WTC11 (cell line): Measurements from ENCODE around the gene DHX29. TPM values are rescaled to one million over a fixed set of nuclear protein-coding genes. Genes with fewer than 3 reads are reported as not detected.

Experiments used
- ATAC-seq: fragments of 200-7000 bp; cut with Tn5 transposase; 2 replicates; pipeline ENCODE4 v1.10.0; 2021; ENCODE audit warnings: mild to moderate bottlenecking, moderate library complexity
- CTCF ChIA-PET: fragments of 300-600 bp; sonication (Branson Sonifier 250); formaldehyde crosslinking; loops from one replicate; lab custom pipeline; 2021; ENCODE audit warnings: antibody characterized with exemption; lab: Charles Lee
- POLR2A ChIA-PET: fragments of 350-600 bp; sonication (Branson Sonifier 250); formaldehyde crosslinking; loops from one replicate; lab custom pipeline; 2021; ENCODE audit warnings: antibody characterized with exemption; lab: Charles Lee
- DNase-seq: peaks from one replicate; pipeline ENCODE4 v3.0.0; 2021; ENCODE audit warnings: low spot score
- H3K27ac Mint-ChIP-seq: 2 replicates; pipeline ENCODE4 v1.8.0; 2021; ENCODE audit warnings: mixed read lengths
- H3K27me3 Mint-ChIP-seq: 2 replicates; pipeline ENCODE4 v1.8.0; 2021; ENCODE audit warnings: low read depth, mild to moderate bottlenecking, moderate library complexity, mixed read lengths
- H3K36me3 Mint-ChIP-seq: 2 replicates; pipeline ENCODE4 v1.8.0; 2021; ENCODE audit warnings: mixed read lengths
- H3K4me1 Mint-ChIP-seq: 2 replicates; pipeline ENCODE4 v1.8.0; 2022; ENCODE audit warnings: mixed read lengths
- H3K4me3 Mint-ChIP-seq: 2 replicates; pipeline ENCODE4 v1.8.0; 2021; ENCODE audit warnings: mild to moderate bottlenecking, moderate library complexity, mixed read lengths
- H3K9me3 Mint-ChIP-seq: 2 replicates; pipeline ENCODE4 v1.8.0; 2021; ENCODE audit warnings: mixed read lengths
- ARID4B ChIP-seq: sonication (generic); formaldehyde crosslinking; IDR thresholded peaks from 2 replicates; pipeline ENCODE4 v1.8.0; 2023; ENCODE audit warnings: missing genetic modification reagents, mild to moderate bottlenecking, borderline replicate concordance
- CTCF ChIP-seq: fragments of 200-600 bp; IDR thresholded peaks from 2 replicates; pipeline ENCODE4 v1.8.0; 2022; ENCODE audit warnings: antibody characterized with exemption
- EMX1 ChIP-seq: fragments of 250-450 bp; sonication (Bioruptor Pico); IDR thresholded peaks from 2 replicates; pipeline ENCODE4 v1.8.0; 2021; ENCODE audit warnings: mild to moderate bottlenecking
- HMGXB4 ChIP-seq: sonication (generic); formaldehyde crosslinking; IDR thresholded peaks from 2 replicates; pipeline ENCODE4 v1.8.1; 2023; ENCODE audit warnings: mild to moderate bottlenecking, moderate library complexity, missing genetic modification reagents
- KAT7 ChIP-seq: sonication (generic); formaldehyde crosslinking; IDR thresholded peaks from 2 replicates; pipeline ENCODE4 v1.8.1; 2023; ENCODE audit warnings: missing genetic modification reagents, mild to moderate bottlenecking, borderline replicate concordance
- MXD4 ChIP-seq: fragments of 250-450 bp; sonication (Bioruptor Pico); IDR thresholded peaks from 2 replicates; pipeline ENCODE4 v1.8.0; 2021; ENCODE audit warnings: mild to moderate bottlenecking, moderate library complexity, borderline replicate concordance
- NFYB ChIP-seq: sonication (generic); formaldehyde crosslinking; conservative IDR thresholded peaks from 2 replicates; pipeline ENCODE4 v1.8.0; 2022; ENCODE audit warnings: low read depth, missing genetic modification reagents
- SMAD3 ChIP-seq: sonication (generic); formaldehyde crosslinking; IDR thresholded peaks from 2 replicates; pipeline ENCODE4 v1.8.0; 2022; ENCODE audit warnings: missing genetic modification reagents, mild to moderate bottlenecking, borderline replicate concordance
- SMAD4 ChIP-seq: sonication (generic); formaldehyde crosslinking; IDR thresholded peaks from 2 replicates; pipeline ENCODE4 v1.8.0; 2022; ENCODE audit warnings: mild to moderate bottlenecking, missing genetic modification reagents
- USF1 ChIP-seq: sonication (generic); formaldehyde crosslinking; IDR thresholded peaks from 2 replicates; pipeline ENCODE4 v1.8.0; 2022; ENCODE audit warnings: mild to moderate bottlenecking, missing genetic modification reagents
- ZNF219 ChIP-seq: sonication (generic); formaldehyde crosslinking; IDR thresholded peaks from 2 replicates; pipeline ENCODE4 v1.8.0; 2023; ENCODE audit warnings: missing genetic modification reagents, mild to moderate bottlenecking, borderline replicate concordance
- ZNF512 ChIP-seq: sonication (generic); formaldehyde crosslinking; IDR thresholded peaks from 2 replicates; pipeline ENCODE4 v1.8.1; 2022; ENCODE audit warnings: missing genetic modification reagents, borderline replicate concordance
- total RNA-seq: library from RNA; stranded (reverse); gene quantifications from 3 replicates; pipeline ENCODE4 v1.2.3, GENCODE V29; 2021

Gene DHX29
- total RNA-seq, 1 experiment from 2014 or later = 29.7 TPM

GRCh38 chr5:55225346-55225745 is 82.1 kb downstream of the DHX29 start (continued):
- TF ChIP-seq ZNF512 = no peak
- no peak for TF ChIP-seq EMX1

- H3K36me3 Mint-ChIP-seq = no peaks in the 10 kb centered on the region
- CTCF ChIA-PET = interaction anchor here (0.8 to 2.5 kb wide), 11 partner anchors 8 to 413 kb away, joined by 3 to 9 read pairs (median 5); partner anchors contain the start of gene CCNO
- no peaks in the 10 kb centered on the region for H3K9me3 Mint-ChIP-seq
- POLR2A ChIA-PET = interaction anchor here (1.0 to 1.1 kb wide), 2 partner anchors 8 to 12 kb away, joined by 3 to 7 read pairs; no protein-coding TSS in a partner anchor
- DNase-seq (no peak), ATAC-seq (no peak)
- peaks cover 99% of the 10 kb centered on the region for H3K27me3 Mint-ChIP-seq
- H3K4me1 Mint-ChIP-seq = peaks cover 51% of the 10 kb centered on the region
- no peak overlapping the region for H3K27ac Mint-ChIP-seq
- TF ChIP-seq KAT7 (CRISPR knock-in tag) (0 out of 2 replicates have a peak, but pooled peaks have one; percentile 7), ARID4B (no peak)
- peak overlapping the region; percentile 55 for H3K4me3 Mint-ChIP-seq
Measured at GRCh38 chr5:55223812-55224240, 83.7 kb downstream of the DHX29 start.

- peak; percentile 56 for DNase-seq
- TF ChIP-seq SMAD4 (CRISPR knock-in tag) = 0 out of 2 replicates have a peak, but pooled peaks have one; percentile 17
- TF ChIP-seq NFYB = no peak
- TF ChIP-seq KAT7 (CRISPR knock-in tag) = 0 out of 2 replicates have a peak, but pooled peaks have one; percentile 73
- TF ChIP-seq SMAD3 = peak; percentile 33; the same call in 1 of the 2 replicates
- 0 out of 2 replicates have a peak, but pooled peaks have one; percentile 15 for TF ChIP-seq ARID4B
- TF ChIP-seq USF1 (CRISPR knock-in tag) = peak; percentile 36; the same call in 1 of the 2 replicates
- TF ChIP-seq MXD4 = no peak
- 0 out of 2 replicates have a peak, but pooled peaks have one; percentile 22 for TF ChIP-seq HMGXB4 (CRISPR knock-in tag)
- no peak for TF ChIP-seq CTCF
- no peak for TF ChIP-seq ZNF219 (CRISPR knock-in tag)
- TF ChIP-seq, all 79 proteins: peak for 6
- peaks cover 97% of the 10 kb centered on the region for H3K27me3 Mint-ChIP-seq
- peaks cover 56% of the 10 kb centered on the region for H3K4me1 Mint-ChIP-seq
- H3K4me3 Mint-ChIP-seq = peak overlapping the region; percentile 55
- no peak for ATAC-seq
- H3K9me3 Mint-ChIP-seq = no peaks in the 10 kb centered on the region
- ChIA-PET POLR2A (interaction anchor here (1.0 to 1.1 kb wide), 2 partner anchors 9 to 12 kb away, joined by 3 to 7 read pairs; no protein-coding TSS in a partner anchor), CTCF (interaction anchor here (0.8 to 2.5 kb wide), 10 partner anchors 9 to 413 kb away, joined by 3 to 9 read pairs (median 5); partner anchors contain the start of gene CCNO)
- H3K36me3 Mint-ChIP-seq = no peaks in the 10 kb centered on the region
- no peak overlapping the region for H3K27ac Mint-ChIP-seq
Measured at GRCh38 chr5:55222985-55223811, 84.3 kb downstream of the DHX29 start.
